NT2/D1 (cell line): ENCODE measurements around the gene TMEM63B.
A peak's percentile ranks its signal among the peaks of the same experiment; 100 is the strongest.

Source experiments
- DNase-seq: peaks from one replicate; pipeline ENCODE4 v3.0.0-alpha.2; 2011; ENCODE audit warnings: low read depth, low spot score
- H3K27me3 ChIP-seq: 2 replicates; pipeline ENCODE4 v1.6.0; 2011; ENCODE audit warnings: mild to moderate bottlenecking; ENCODE audit not compliant: insufficient read length, insufficient read depth
- H3K36me3 ChIP-seq: 2 replicates; pipeline ENCODE4 v1.6.1; 2011; ENCODE audit warnings: mild to moderate bottlenecking, low read length, mixed read lengths; ENCODE audit not compliant: insufficient read depth, insufficient read length
- H3K4me1 ChIP-seq: 2 replicates; pipeline ENCODE4 v1.5.1; 2011; ENCODE audit not compliant: insufficient read depth, insufficient read length
- H3K4me3 ChIP-seq: 2 replicates; pipeline ENCODE4 v1.5.1; 2011; ENCODE audit warnings: low read depth; ENCODE audit not compliant: insufficient read length
- H3K9ac ChIP-seq: 2 replicates; pipeline ENCODE4 v1.6.0; 2011; ENCODE audit warnings: low read depth; ENCODE audit not compliant: insufficient read length
- H3K9me3 ChIP-seq: 2 replicates; pipeline ENCODE4 v1.5.1; 2011; ENCODE audit warnings: mild to moderate bottlenecking, low read length; ENCODE audit not compliant: insufficient read depth
- SUZ12 ChIP-seq: IDR thresholded peaks from 2 replicates; pipeline ENCODE4 v1.6.1; 2011; ENCODE audit not compliant: insufficient read length, insufficient read depth; ENCODE audit errors: extremely low read depth
- YY1 ChIP-seq: IDR thresholded peaks from 2 replicates; pipeline ENCODE4 v1.6.1; 2011; ENCODE audit not compliant: insufficient read length, insufficient read depth
- ZNF274 ChIP-seq: IDR thresholded peaks from 2 replicates; pipeline ENCODE4 v1.6.1; 2011; ENCODE audit warnings: mild to moderate bottlenecking, low read depth, low read length

The TMEM63B gene

DNA sequence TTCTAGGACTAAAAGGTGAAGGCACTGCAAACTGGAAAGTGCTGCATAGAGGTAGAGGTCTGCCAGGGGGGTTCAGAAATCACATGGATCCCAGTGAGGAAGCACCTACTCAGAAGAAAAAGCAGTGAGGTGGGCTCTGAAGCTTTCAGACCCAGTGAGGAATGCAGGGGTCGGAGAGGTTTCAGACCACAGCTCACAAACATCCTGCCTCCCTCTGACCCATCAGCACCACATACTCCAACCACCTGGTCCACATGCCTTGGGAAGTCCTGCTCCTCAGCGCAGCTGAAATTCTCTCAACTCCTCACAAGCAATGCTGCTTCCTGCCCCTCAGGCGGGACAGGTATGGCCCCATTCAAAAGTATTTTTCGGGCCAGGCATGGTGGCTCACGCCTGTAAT lies 20.3 kb upstream of the TMEM63B start:
- no peak for TF ChIP-seq ZNF274
- no peak for TF ChIP-seq SUZ12
- no peak for TF ChIP-seq YY1
- Histone ChIP-seq H3K36me3 (peaks cover 80% of the 10 kb centered on the region), H3K27me3 (no peaks in the 10 kb centered on the region), H3K9ac (no peak overlapping the region), H3K9me3 (no peaks in the 10 kb centered on the region), H3K4me3 (no peak overlapping the region), H3K4me1 (peaks cover 5% of the 10 kb centered on the region)
- no peak for DNase-seq

DNA sequence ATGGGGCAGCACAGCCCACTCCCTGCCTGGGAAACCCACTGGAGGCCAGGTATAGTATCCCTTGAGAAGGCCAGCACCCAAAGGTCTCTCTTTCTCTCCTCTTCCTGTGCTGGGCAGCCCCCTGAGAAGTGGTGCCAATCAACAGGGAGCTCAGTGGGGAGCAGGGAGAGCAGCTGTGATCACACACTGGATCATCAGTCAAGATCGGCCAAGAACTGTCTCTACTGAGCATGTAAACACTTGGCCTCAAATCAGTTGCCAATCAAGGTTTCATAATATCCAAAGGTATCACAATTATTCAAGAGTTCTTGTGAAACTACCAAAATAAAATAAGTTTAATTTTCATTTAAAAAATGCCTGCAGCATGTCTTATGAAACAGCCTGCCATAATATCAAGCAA lies 18.9 kb upstream of the TMEM63B start:
- DNase-seq, result no peak
- Histone ChIP-seq H3K4me1 (peaks cover 5% of the 10 kb centered on the region), H3K27me3 (no peaks in the 10 kb centered on the region), H3K9ac (no peak overlapping the region), H3K4me3 (no peak overlapping the region), H3K36me3 (peaks cover 89% of the 10 kb centered on the region), H3K9me3 (no peaks in the 10 kb centered on the region)
- no peak for TF ChIP-seq YY1
- TF ChIP-seq SUZ12, result no peak
- no peak for TF ChIP-seq ZNF274

DNA sequence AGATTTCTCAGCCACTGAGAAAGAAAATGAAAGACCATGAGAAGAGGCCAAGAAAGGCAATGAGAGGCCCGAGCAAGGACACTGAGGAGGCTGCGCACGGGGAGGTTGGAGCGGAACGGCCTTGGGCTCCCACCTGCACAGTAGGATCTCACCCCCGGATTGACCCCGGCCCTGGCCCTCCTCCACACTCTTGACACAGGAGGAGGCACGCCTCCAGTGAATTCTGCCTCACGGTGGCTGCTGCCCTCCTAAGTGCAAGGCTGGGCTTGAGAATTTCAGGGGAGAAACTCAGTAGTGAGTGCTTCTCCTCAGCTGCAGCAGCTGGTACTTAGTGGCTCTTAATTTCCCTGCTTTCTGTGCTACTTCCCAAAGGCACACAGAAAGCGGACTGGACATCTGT lies 18.1 kb upstream of the TMEM63B start:
- DNase-seq, result no peak
- TF ChIP-seq ZNF274, result no peak
- TF ChIP-seq SUZ12, result no peak
- TF ChIP-seq YY1, result no peak
- H3K36me3 ChIP-seq, result peaks cover 89% of the 10 kb centered on the region
- no peaks in the 10 kb centered on the region for H3K9me3 ChIP-seq
- no peak overlapping the region for H3K4me3 ChIP-seq
- H3K4me1 ChIP-seq, result peaks cover 4% of the 10 kb centered on the region
- no peaks in the 10 kb centered on the region for H3K27me3 ChIP-seq
- no peak overlapping the region for H3K9ac ChIP-seq

DNA sequence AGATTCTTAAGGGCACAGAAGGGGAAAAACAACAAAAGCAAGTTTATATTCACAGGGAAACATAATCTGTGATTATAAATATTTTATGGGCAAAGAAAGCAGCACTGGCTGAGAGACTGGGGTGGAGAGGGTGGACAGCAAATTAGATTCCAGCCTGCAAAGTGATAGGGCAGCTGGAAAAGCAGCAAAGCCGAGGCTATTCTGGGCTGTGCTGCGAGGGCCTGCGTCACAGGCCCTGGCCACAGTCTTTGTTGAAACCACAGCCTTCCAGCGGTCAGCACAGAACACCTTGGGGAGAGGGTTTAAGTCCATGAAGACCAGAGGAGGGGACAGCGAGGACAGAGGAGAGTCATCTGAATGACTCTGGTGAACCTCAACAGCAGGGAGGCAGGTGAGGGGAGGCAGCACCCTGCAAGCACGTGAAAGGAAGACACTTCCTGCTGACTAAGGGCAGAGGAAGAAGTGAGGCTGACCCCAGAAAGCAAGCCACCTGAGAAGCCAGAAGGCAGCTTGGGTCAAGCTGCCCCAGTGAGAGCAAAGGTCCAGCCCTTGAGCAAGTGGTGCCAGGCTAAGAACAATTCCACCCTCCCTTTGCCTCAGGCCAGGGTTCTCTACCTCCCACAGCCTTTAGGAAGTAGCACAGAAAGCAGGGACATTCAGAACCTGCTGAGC lies 17.2 kb upstream of the TMEM63B start:
- TF ChIP-seq YY1 (no peak), ZNF274 (no peak), SUZ12 (no peak)
- peaks cover 2% of the 10 kb centered on the region for H3K4me1 ChIP-seq
- no peaks in the 10 kb centered on the region for H3K27me3 ChIP-seq
- H3K4me3 ChIP-seq, result no peak overlapping the region
- peak overlapping the region; percentile 8 for H3K9ac ChIP-seq
- H3K36me3 ChIP-seq, result peaks cover 86% of the 10 kb centered on the region
- DNase-seq, result no peak
- no peaks in the 10 kb centered on the region for H3K9me3 ChIP-seq

DNA sequence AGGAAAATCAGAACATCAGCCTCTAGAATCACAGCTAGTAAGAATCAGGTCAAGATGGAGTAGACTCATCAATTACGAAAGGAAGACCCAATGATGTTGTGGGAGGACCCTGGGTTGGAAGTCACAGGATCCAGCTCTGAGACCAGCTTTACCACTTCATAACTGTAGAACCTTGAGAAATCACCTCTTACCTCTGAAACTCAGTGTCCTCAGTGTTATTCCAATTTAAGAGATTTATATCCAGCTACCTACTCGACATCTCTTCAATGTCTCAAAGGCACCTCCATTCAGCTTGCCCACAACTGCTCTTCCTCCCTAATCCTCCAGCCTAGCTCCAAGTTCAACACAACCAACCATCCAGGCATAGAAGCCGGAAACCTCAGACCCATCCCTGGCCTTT lies 16.4 kb upstream of the TMEM63B start:
- no peak overlapping the region for H3K9ac ChIP-seq
- peaks cover 2% of the 10 kb centered on the region for H3K4me1 ChIP-seq
- no peak for DNase-seq
- H3K36me3 ChIP-seq, result peaks cover 87% of the 10 kb centered on the region
- no peaks in the 10 kb centered on the region for H3K27me3 ChIP-seq
- TF ChIP-seq SUZ12 (no peak), ZNF274 (no peak), YY1 (no peak)
- H3K4me3 ChIP-seq, result no peak overlapping the region
- H3K9me3 ChIP-seq, result no peaks in the 10 kb centered on the region

DNA sequence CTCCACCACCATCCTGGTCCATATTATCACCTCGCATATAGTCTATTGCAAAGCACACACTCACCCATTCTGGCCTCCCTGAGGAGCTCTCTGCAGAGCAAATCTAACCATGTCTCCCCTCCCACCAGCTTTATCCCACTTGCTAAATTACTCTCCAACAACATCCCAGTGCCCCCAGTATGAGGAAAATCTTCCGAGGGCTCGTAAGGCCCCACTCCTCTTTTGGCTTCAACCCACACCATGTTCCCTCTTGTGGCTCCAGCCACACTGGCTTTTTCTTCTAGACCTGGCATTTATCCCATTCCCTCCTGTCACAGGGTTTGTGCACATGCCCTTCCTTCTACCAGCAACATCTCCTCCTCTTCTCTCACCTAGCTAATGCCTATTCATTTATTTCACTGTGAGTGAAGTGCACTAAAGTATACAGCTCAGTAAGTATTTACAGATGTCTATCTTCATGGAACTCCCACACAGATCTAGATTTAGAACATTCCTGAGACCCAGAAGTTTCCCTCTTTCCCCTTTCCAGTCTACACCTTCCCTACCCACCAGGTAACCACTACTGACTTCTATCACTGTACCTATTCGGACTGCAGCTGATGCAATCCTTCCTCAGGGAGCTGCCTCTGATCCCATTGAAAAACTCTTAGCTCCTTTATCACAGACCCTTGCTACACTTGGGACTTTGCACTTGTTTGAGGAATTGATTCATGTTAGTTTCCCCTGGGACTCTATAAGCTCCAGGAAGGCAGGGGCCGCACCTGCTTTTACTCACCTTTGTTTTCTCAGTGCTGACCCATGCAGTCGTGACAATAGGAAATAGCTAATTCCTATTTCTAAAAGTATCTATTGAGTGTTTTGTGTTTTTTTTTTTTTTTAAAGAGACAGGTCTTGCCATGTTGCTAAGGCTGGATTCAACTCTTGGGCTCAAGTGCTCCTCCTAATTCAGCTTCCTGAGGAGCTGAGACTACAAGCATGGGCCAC lies 15.6 kb upstream of the TMEM63B start:
- TF ChIP-seq ZNF274, result no peak
- no peak for TF ChIP-seq SUZ12
- TF ChIP-seq YY1, result no peak
- Histone ChIP-seq H3K4me1 (peaks cover 2% of the 10 kb centered on the region), H3K4me3 (no peak overlapping the region), H3K9me3 (no peaks in the 10 kb centered on the region), H3K27me3 (no peaks in the 10 kb centered on the region), H3K9ac (no peak overlapping the region), H3K36me3 (peaks cover 84% of the 10 kb centered on the region)
- DNase-seq, result no peak

DNA sequence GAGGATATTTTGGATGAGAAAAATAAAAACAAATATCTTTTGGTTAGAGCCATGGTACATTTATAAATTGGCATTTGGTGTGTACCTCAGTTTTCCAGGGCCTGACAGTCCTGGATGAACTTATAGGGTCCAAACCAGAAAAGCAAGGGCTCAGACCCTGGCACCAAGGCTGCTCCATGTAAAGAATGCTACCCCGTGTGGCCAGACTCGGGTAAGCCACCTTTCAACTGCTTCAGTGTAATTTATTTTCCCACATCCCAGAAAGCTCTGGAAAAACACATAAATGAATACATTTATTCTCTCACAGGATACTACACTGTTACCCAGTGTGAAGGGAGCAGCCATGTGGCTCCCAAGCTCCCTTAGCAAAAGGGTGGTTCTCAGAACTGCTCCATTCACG lies 13.9 kb upstream of the TMEM63B start:
- Histone ChIP-seq H3K4me1 (peaks cover 2% of the 10 kb centered on the region), H3K36me3 (peaks cover 72% of the 10 kb centered on the region), H3K27me3 (no peaks in the 10 kb centered on the region), H3K9me3 (no peaks in the 10 kb centered on the region), H3K4me3 (no peak overlapping the region), H3K9ac (no peak overlapping the region)
- DNase-seq, result no peak
- TF ChIP-seq ZNF274, result no peak
- TF ChIP-seq SUZ12, result no peak
- TF ChIP-seq YY1, result no peak

DNA sequence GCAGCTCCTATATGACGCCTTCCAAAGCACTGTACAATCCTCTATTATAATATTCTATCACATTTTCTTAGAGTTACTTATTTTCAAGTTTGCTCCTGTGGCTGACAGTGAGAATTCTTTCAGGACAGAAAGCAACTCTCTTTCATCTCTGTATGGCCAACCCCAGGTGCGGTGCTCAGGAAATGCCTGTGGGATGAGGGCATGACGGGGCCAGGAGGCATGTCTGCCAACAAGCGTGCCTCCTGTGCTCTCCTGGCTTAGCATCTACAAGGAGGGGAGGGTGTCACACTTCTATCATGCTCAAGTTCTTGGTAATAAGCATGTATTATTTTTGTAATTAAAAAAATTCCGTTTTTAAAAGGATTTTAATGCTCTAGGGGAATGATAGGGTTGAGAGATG lies 11.5 kb upstream of the TMEM63B start:
- H3K9me3 ChIP-seq, result no peaks in the 10 kb centered on the region
- no peak overlapping the region for H3K4me3 ChIP-seq
- no peaks in the 10 kb centered on the region for H3K4me1 ChIP-seq
- H3K27me3 ChIP-seq, result no peaks in the 10 kb centered on the region
- no peak overlapping the region for H3K9ac ChIP-seq
- TF ChIP-seq ZNF274, result no peak
- no peak for TF ChIP-seq SUZ12
- TF ChIP-seq YY1, result no peak
- DNase-seq, result no peak
- H3K36me3 ChIP-seq, result peaks cover 50% of the 10 kb centered on the region
